GM08714 (cell line): Measurements from ENCODE around the gene RPS6KA5.

Experiments
- H3K4me3 ChIP-seq: fragments of 200-500 bp; sonication (Bioruptor generic); 2 replicates; pipeline ENCODE4 v1.5.1; 2014; ENCODE audit warnings: mild to moderate bottlenecking, low read length, inconsistent platforms
- ZNF274 ChIP-seq: IDR thresholded peaks from 2 replicates; pipeline ENCODE4 v1.6.1; 2012; ENCODE audit warnings: mild to moderate bottlenecking, low read depth, low read length

Gene RPS6KA5

GRCh38 chr14:90924621-90925340 lies 135.7 kb downstream of the RPS6KA5 start:
- TF ChIP-seq ZNF274 = no peak
- no peak overlapping the region for H3K4me3 ChIP-seq

GRCh38 chr14:90922141-90922540 lies 138.3 kb downstream of the RPS6KA5 start:
- no peak for TF ChIP-seq ZNF274
- H3K4me3 ChIP-seq = no peak overlapping the region

GRCh38 chr14:90911121-90911520 lies 149.3 kb downstream of the RPS6KA5 start:
- H3K4me3 ChIP-seq = no peak overlapping the region
- no peak for TF ChIP-seq ZNF274

- no peak overlapping the region for H3K4me3 ChIP-seq
- TF ChIP-seq ZNF274 = no peak
Observed at GRCh38 chr14:90907178-90907577, 153.3 kb downstream of the RPS6KA5 start.

GRCh38 chr14:90905531-90905930 lies 154.9 kb downstream of the RPS6KA5 start:
- no peak for TF ChIP-seq ZNF274
- H3K4me3 ChIP-seq = no peak overlapping the region

GRCh38 chr14:90903101-90903500 lies 157.3 kb downstream of the RPS6KA5 start:
- no peak overlapping the region for H3K4me3 ChIP-seq
- no peak for TF ChIP-seq ZNF274

- no peak overlapping the region for H3K4me3 ChIP-seq
Observed at GRCh38 chr14:90900476-90901083, 159.9 kb downstream of the RPS6KA5 start.

GRCh38 chr14:90897022-90897421 lies 163.4 kb downstream of the RPS6KA5 start:
- no peak overlapping the region for H3K4me3 ChIP-seq
- TF ChIP-seq ZNF274 = no peak

More at GRCh38 chr14:90900476-90901083, 159.9 kb downstream of the RPS6KA5 start:
- no peak for TF ChIP-seq ZNF274

GRCh38 chr14:90894241-90894640 lies 166.2 kb downstream of the RPS6KA5 start:
- H3K4me3 ChIP-seq = no peak overlapping the region
- no peak for TF ChIP-seq ZNF274

- no peak for TF ChIP-seq ZNF274
- no peak overlapping the region for H3K4me3 ChIP-seq
Observed at GRCh38 chr14:90893510-90893909, 166.9 kb downstream of the RPS6KA5 start.

- H3K4me3 ChIP-seq = no peak overlapping the region
- TF ChIP-seq ZNF274 = no peak
Observed at GRCh38 chr14:90892970-90893369, 167.5 kb downstream of the RPS6KA5 start.

- TF ChIP-seq ZNF274 = no peak
- no peak overlapping the region for H3K4me3 ChIP-seq
Observed at GRCh38 chr14:90891326-90891725, 169.1 kb downstream of the RPS6KA5 start.

GRCh38 chr14:90890322-90891020 lies 170.0 kb downstream of the RPS6KA5 start:
- TF ChIP-seq ZNF274 = no peak

GRCh38 chr14:90886297-90886815 lies 174.1 kb downstream of the RPS6KA5 start:
- no peak overlapping the region for H3K4me3 ChIP-seq
- no peak for TF ChIP-seq ZNF274

More at GRCh38 chr14:90890322-90891020, 170.0 kb downstream of the RPS6KA5 start:
- no peak overlapping the region for H3K4me3 ChIP-seq

- TF ChIP-seq ZNF274 = no peak
- H3K4me3 ChIP-seq = no peak overlapping the region
Observed at GRCh38 chr14:90883782-90884181, 176.7 kb downstream of the RPS6KA5 start.
